Measurements from ENCODE around the gene SHE. TPM values are rescaled to one million over a fixed set of nuclear protein-coding genes. Genes with fewer than 3 reads are reported as not detected.

The SHE gene
- polyA plus RNA-seq, 1 donor from 2014 or later = 0.04 TPM

GRCh38 chr1:154441241-154441888, 60.8 kb downstream of the SHE start:
- no peak overlapping the region for H2AFZ ChIP-seq (ENCODE audit: low read depth, low read length)

More at GRCh38 chr1:154441241-154441888, 60.8 kb downstream of the SHE start:
- no peaks in the 10 kb centered on the region for H3K9me2 ChIP-seq (ENCODE audit: insufficient read depth, low read length)
- H3K36me3 ChIP-seq (ENCODE audit: insufficient read depth, low read length) = no peaks in the 10 kb centered on the region
- no peaks in the 10 kb centered on the region for H3F3A ChIP-seq (ENCODE audit: insufficient read depth, low read length, poor library complexity, severe bottlenecking)
- TF ChIP-seq REST (IDR thresholded peaks at IDR 0.05; ENCODE audit: borderline replicate concordance) = no peak
- no peak for TF ChIP-seq SMC3 (conservative IDR thresholded peaks at IDR 0.05; ENCODE audit: poor library complexity)
- no peak for TF ChIP-seq CTCF (IDR thresholded peaks at IDR 0.05; ENCODE audit: poor library complexity, severe bottlenecking)
- TF ChIP-seq RAD21 (conservative IDR thresholded peaks at IDR 0.05) = no peak
- TF ChIP-seq POLR2AphosphoS5 (IDR thresholded peaks at IDR 0.05) = no peak
- no peak for TF ChIP-seq TAF1 (IDR thresholded peaks at IDR 0.05; ENCODE audit: low read depth)
- TF ChIP-seq MXI1 (conservative IDR thresholded peaks at IDR 0.05; ENCODE audit: poor library complexity, severe bottlenecking) = no peak
- no peak for TF ChIP-seq EP300 (conservative IDR thresholded peaks at IDR 0.05; ENCODE audit: poor library complexity, severe bottlenecking)
- TF ChIP-seq EZH2 (IDR thresholded peaks at IDR 0.05; ENCODE audit: borderline replicate concordance, insufficient read depth, low read length, poor library complexity, severe bottlenecking) = no peak
- no peak overlapping the region for H3K4me2 ChIP-seq (ENCODE audit: low read length)
- no peak overlapping the region for H3K4me3 ChIP-seq (ENCODE audit: low read length)
- no peaks in the 10 kb centered on the region for H3K79me2 ChIP-seq (replicated peaks; ENCODE audit: insufficient read depth, low read length)
- H3K27me3 ChIP-seq (ENCODE audit: insufficient read depth, low read depth, low read length) = no peaks in the 10 kb centered on the region
- no peak overlapping the region for H3K9ac ChIP-seq (ENCODE audit: low read length)
- H4K20me1 ChIP-seq (ENCODE audit: insufficient read depth) = no peaks in the 10 kb centered on the region
- H3K27ac ChIP-seq (ENCODE audit: low read length) = no peak overlapping the region
- H3K9me3 ChIP-seq (ENCODE audit: low read length) = no peaks in the 10 kb centered on the region
